Mucosa of descending colon (tissue), 3 donors: ENCODE results near the gene GTF2F2. TPM values are rescaled to one million over a fixed set of nuclear protein-coding genes. Genes with fewer than 3 reads are reported as not detected.

ENCODE experiments used
- ATAC-seq: fragments of 200-7000 bp; cut with Tn5 transposase; one replicate; pipeline ENCODE4 v1.9.1; 2020; ENCODE audit warnings: mild to moderate bottlenecking, moderate library complexity
- DNase-seq, 3 donors: peaks; one replicate each; pipeline ENCODE4 v3.0.0-alpha.2; 2020
- H3K36me3 ChIP-seq: fragments of 200-600 bp; one replicate; pipeline ENCODE4 v1.8.0; 2021; ENCODE audit warnings: low read depth, mild to moderate bottlenecking
- H3K4me1 ChIP-seq: fragments of 200-600 bp; one replicate; pipeline ENCODE4 v1.8.0; 2021; ENCODE audit warnings: low read depth, mild to moderate bottlenecking
- H3K4me3 ChIP-seq: fragments of 200-600 bp; one replicate; pipeline ENCODE4 v1.8.0; 2021; ENCODE audit warnings: mild to moderate bottlenecking
- H3K9me3 ChIP-seq: fragments of 200-600 bp; one replicate; pipeline ENCODE4 v1.8.0; 2021; ENCODE audit warnings: mild to moderate bottlenecking
- intact Hi-C, 2 donors: fragments of 100-400 bp; cut with DNase I in 1 of 2; cut with micrococcal nuclease in 1 of 2; formaldehyde crosslinking; loops; one replicate each; pipeline versions ENCODE4 v1.11.0 to v1.11.1; 2022; cut with DNase I, micrococcal nuclease
- long read RNA-seq, 2 donors: library from polyadenylated mRNA; unstranded; transcript quantifications; one replicate each; pipeline ENCODE4 v2.0.0, GENCODE V29; 2019 to 2021
- total RNA-seq, 3 donors: library from RNA; stranded (reverse); fragmentation: NEBNext Ultra II Directional in 2 of 3; extraction: Animal tissue kit (Norgen Biotek cat#: 25700) in 2 of 3; gene quantifications; one replicate each; pipeline versions ENCODE4 v1.2.1 to v1.2.4, GENCODE V29; 2021 to 2023
- TF ChIP-seq, protein P1 (sequence below): fragments of 200-600 bp; IDR thresholded peaks from one replicate; pipeline ENCODE4 v1.8.0; 2022; ENCODE audit warnings: antibody characterized with exemption, mild to moderate bottlenecking
- donor health status: DM: no; HTN: no; CAD: no; lungs with moderate emphysema.
- donor health status: DM: no; HTN: no; CAD: no.
- donor health status: DM: no; HTN: yes; CAD: no.

The GTF2F2 gene, protein sequence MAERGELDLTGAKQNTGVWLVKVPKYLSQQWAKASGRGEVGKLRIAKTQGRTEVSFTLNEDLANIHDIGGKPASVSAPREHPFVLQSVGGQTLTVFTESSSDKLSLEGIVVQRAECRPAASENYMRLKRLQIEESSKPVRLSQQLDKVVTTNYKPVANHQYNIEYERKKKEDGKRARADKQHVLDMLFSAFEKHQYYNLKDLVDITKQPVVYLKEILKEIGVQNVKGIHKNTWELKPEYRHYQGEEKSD
- 10 to 100 TPM; 15.4 to 22.0 (median 15.9) TPM for total RNA-seq
- long read RNA-seq, donor 1, transcript GTF2F2-201 (8 exons, 2,239 nt): major isoform, 16 of 29 reads
- long read RNA-seq, donor 1, partial matches to known transcripts: 8 of 29 reads
- long read RNA-seq, donor 1, other reads (novel, unspliced or antisense): 5 of 29 reads
- long read RNA-seq, donor 2, transcript GTF2F2-201 (8 exons, 2,239 nt): major isoform, 9 of 19 reads
- long read RNA-seq, donor 2, partial matches to known transcripts: 9 of 19 reads
- long read RNA-seq, donor 2, other reads (novel, unspliced or antisense): 1 of 19 reads

DNA sequence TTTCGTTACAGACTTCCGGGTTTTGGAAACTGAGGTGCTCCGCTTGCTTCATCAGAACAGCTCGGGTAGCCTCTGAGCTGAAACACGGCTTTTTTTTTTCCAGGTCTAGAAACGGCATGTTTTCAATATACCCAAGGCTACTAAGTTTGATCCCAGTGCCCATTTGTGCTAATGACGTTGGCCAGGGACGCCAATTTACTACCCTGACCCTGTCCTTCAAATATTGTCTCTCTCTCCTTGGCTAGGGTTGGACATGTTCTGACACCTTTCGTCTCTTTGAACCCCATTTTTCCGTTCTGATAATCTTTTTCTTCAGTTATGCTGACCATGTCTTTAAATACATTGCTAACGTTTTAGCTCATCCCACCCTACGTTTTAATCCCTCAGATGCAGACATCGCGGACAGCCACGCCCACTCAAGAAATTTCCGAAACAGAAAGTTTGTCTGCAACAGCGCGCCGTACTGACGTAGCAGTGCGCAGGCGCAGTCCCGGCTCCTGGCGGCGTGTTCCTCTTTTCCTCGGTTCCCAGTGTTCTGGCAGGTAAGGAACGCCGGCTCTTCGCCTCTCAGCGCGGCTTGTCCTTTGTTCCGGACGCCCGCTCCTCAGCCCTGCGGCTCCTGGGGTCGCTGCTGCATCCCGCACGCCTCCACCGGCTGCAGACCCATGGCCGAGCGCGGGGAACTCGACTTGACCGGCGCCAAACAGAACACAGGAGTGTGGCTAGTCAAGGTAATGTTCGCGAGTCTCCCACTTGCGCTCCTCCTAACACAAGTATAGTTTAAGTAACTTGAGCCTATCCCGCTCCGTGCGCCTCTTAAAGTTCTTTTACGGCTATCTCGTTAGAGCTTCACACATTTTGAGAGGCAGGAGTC lies at the start of gene GTF2F2:
Gene GTF2F2, plus strand, starts transcription at position 520 of the 874 bp plus-strand sequence. Its CDS starts 146 bp downstream, at position 666.
- no peaks in the 10 kb centered on the region for H3K9me3 ChIP-seq
- H3K36me3 ChIP-seq: no peaks in the 10 kb centered on the region
- TF ChIP-seq, protein P1, sequence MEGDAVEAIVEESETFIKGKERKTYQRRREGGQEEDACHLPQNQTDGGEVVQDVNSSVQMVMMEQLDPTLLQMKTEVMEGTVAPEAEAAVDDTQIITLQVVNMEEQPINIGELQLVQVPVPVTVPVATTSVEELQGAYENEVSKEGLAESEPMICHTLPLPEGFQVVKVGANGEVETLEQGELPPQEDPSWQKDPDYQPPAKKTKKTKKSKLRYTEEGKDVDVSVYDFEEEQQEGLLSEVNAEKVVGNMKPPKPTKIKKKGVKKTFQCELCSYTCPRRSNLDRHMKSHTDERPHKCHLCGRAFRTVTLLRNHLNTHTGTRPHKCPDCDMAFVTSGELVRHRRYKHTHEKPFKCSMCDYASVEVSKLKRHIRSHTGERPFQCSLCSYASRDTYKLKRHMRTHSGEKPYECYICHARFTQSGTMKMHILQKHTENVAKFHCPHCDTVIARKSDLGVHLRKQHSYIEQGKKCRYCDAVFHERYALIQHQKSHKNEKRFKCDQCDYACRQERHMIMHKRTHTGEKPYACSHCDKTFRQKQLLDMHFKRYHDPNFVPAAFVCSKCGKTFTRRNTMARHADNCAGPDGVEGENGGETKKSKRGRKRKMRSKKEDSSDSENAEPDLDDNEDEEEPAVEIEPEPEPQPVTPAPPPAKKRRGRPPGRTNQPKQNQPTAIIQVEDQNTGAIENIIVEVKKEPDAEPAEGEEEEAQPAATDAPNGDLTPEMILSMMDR: no peak
- H3K4me3 ChIP-seq: peak within 1 kb of the TSS; percentile 66
- H3K4me1 ChIP-seq: peaks cover 17% of the 10 kb centered on the region
- peak; percentile 89 to 92 (median 92) for DNase-seq
- intact Hi-C loops: no loop called here
- peak; percentile 97 for ATAC-seq

DNA sequence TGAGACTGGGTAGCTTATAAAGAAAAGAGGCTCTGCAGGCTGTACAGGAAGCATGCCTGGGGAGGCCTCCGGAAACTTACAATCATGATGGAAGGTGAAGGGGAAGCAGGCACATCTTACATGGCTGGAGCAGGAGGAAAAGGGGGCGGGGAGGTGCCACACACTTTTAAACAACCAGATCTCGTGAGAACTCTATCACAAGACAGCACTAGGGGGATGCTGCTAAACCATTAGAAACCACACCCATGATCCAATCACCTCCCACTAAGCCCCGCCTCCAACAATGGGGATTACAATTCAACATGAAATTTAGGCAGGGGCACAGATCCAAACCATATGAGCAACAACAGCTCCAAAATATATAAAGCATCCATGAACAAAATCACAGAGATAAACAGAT lies 46.5 kb upstream of the GTF2F2 start:
- Histone ChIP-seq H3K4me1 (no peaks in the 10 kb centered on the region), H3K36me3 (no peaks in the 10 kb centered on the region), H3K4me3 (no peak overlapping the region), H3K9me3 (no peaks in the 10 kb centered on the region)
- ATAC-seq: no peak
- intact Hi-C loops: no loop called here
- no peak for DNase-seq
- TF ChIP-seq, protein P1: no peak

DNA sequence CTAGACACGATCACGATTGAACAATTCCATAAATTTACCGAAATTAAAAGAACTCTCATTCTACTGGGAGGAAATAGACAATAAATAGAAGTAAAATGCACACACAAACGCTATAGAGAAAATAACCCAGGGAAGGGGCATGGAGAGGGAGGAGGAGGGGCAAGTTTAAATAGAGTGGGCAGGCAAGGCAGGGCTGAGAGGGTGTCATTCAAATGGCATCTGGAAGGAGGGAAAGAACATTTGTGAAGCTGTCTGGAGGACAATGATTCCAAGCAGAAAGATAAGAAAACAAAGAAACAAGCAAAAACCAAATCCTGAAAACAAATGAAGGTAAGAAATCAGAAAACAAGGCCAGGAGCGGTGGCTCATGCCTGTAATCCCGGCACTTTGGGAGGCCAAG lies 45.6 kb upstream of the GTF2F2 start:
- Histone ChIP-seq H3K9me3 (no peaks in the 10 kb centered on the region), H3K4me1 (no peaks in the 10 kb centered on the region), H3K36me3 (no peaks in the 10 kb centered on the region), H3K4me3 (no peak overlapping the region)
- DNase-seq: no peak
- intact Hi-C loops: no loop called here
- TF ChIP-seq, protein P1: no peak
- ATAC-seq: no peak

DNA sequence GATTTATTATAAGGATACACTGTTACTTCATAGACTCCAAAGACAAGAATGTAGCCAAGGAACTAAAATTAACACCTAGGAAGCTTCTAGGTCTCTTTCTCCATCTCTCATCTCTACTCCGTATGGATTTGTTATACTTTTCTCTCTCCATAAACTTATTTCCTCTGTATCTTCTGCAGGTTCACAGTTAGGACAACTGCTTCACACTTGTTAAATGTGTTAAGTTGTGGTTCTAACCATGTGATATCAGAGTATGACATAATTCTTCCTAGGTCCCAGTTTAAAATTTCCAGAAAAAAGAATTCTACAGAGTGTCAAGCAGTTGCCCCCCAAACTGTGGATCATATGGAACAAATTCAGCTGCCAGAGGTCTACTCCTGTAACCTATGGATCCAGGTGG lies 42.3 kb upstream of the GTF2F2 start:
- Histone ChIP-seq H3K4me1 (no peaks in the 10 kb centered on the region), H3K9me3 (no peaks in the 10 kb centered on the region), H3K4me3 (no peak overlapping the region), H3K36me3 (no peaks in the 10 kb centered on the region)
- DNase-seq: no peak
- ATAC-seq: no peak
- intact Hi-C loops: no loop called here
- TF ChIP-seq, protein P1: no peak

DNA sequence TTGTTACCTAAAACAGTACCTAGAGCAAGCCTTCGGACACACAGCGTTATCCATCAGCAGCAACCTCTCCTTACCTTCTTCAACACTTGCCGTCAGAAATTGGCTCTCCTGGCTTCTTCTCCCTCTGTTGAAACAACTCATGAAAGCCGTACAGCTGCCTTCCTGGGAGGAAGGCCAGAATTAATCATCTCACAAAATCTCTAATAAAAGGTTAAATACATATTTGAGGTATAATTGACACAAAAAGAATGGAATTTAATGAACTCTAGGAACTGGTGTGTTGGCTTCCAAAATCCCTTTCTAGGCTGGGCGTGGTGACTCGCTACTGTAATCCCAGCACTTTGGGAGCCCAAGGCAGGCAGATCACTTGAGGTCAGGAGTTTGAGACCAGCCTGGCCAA lies 37.3 kb upstream of the GTF2F2 start:
- DNase-seq: no peak
- Histone ChIP-seq H3K4me1 (no peaks in the 10 kb centered on the region), H3K9me3 (no peaks in the 10 kb centered on the region), H3K36me3 (no peaks in the 10 kb centered on the region), H3K4me3 (no peak overlapping the region)
- TF ChIP-seq, protein P1: no peak
- intact Hi-C loops: no loop called here
- ATAC-seq: no peak
